HG03066 (cell line): ENCODE data around the gene ARHGAP6.
"Not testable (repeated sequence)": the region's sequence is repeated elsewhere in the genome, so short reads cannot be mapped to it uniquely, and the experiment has no call there.

Experiments used
- ATAC-seq: cut with Tn5 transposase; IDR thresholded peaks from one replicate; pipeline ENCODE4 v1.9.1; 2021; ENCODE audit warnings: low read depth; ENCODE audit not compliant: unreplicated experiment

The ARHGAP6 gene

GRCh38 chrX:11261260-11261659 lies 404.5 kb downstream of the ARHGAP6 start:
- no peak for ATAC-seq

DNA sequence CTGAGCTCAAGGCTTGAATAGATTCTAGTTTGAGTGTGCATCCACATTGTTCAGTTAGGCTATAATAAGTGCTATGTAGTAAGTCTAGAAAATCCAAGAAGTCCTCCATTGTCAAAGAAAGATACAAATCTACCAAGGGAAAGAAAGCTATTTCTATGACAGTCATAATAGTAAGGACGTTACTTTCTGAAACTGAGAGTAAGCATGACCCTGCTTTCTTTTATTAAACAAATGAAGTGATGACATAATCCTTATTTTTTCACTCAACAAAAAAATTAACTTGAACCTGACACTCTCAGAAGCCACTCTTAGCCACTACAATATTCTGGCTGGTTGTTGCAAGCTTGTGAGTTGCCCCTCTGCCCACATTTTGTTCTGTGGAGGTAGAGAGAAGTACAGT lies 406.3 kb downstream of the ARHGAP6 start:
- ATAC-seq = no peak

GRCh38 chrX:11257711-11258110 lies 408.0 kb downstream of the ARHGAP6 start:
- no peak for ATAC-seq

DNA sequence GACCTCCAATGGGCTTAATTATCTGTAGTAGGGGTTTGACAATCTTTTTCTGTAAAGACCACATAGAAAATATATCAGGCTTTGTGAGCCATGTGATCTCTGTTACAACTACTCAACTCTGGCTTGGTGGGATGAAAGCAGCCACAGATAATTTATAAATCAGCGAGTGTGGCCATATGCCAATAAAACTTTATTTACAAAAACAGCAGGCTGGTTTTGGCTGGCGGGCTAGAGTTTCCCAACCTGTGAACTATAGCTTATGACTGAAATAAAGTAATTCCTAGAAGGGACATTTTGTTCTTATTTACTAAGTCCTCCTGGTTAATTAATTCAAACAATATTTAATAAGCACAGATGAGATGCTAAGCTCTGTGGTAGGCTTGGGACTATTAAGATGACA lies 408.4 kb downstream of the ARHGAP6 start:
- no peak for ATAC-seq

DNA sequence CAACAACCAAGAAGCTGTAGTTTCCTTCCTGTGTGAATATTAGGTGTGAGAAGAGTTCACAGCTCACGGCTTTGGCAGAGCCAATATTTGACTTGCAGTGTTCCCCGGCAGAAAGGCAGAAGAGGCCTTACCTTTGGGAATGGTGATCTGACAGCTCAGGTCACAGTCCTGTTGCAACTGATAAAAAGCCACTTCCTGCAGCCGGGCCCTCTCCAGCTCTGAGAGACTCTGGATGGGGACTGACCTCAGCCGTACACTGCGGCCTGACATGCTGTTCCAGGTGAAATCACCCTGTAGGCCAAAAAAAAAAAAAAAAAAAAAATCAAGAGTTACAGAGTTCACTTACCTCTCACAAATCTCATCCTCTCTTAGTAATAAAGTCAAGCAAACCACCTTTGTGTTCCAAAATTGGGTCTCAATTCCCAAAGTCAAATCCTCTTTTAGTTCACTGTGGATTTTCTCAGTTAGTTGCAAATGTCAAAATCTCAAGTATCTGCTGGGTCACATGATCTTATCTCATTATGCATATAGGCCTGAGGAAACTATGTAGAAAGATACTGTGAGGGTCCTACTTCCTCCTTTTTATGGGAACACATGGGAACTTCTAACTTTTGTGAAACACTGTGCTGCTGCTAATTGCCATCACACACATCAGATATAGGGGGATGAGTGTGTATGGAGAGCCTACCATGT lies 411.2 kb downstream of the ARHGAP6 start:
- no peak for ATAC-seq

- ATAC-seq = no peak
These were observed 421.1 kb downstream of the ARHGAP6 start for GRCh38 chrX:11244636-11245035.

DNA sequence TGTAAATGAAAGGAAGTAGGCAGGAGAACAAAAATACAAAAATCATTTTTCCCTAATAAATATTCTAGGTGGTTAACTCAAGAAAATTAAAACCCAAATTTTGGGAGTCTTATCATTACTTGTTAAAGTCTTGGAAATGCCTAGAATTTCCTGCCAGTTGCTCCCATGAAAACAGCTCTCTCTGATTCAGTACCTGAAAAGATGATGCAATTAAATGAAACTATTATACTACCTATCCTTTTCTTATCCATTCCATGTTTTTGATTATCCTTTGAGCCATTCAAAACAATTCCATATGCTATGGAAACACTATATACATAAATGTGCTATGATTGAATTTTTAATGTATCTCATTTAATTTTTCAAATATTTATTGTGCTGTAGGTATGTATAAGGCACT lies 423.0 kb downstream of the ARHGAP6 start:
- no peak for ATAC-seq

DNA sequence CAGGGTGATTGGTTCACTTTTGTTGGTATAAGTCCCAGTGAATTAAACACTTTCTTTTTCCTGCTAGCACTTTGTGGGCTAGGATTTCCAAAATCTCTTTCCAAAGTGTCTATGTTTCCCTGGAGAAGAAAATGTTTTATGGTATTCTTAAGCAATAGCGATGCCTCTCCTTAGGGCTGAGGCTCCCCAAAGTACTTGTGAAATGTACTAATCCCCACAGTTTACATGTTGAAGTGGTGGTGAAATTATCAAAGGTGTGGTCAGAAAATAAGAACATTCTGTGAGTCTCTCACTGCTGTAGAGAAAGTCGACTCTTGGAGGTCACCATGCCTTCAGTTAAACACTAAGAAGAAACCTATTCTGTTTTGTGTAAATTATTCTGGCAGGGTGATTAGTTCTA lies 424.0 kb downstream of the ARHGAP6 start:
- ATAC-seq = no peak

DNA sequence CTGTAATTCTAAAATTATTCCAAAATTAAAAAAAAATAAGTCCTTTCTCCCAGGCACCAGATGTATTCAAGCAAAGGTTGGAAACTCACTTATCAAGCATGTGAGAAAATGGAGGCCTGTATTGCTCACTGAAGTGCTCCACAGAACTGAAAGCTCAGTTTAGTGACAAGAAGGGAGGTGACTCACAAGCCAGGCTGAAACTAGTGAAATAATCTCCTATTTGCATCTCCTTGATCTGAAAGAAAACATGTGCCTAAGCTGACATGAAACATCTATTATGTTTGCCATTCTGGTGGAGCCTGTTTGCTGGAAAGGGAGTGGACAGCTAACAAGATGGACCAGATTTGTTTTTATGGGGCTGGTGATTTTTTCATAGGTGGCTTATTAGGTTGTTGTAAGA lies 426.5 kb downstream of the ARHGAP6 start:
- ATAC-seq = peak; percentile 93

- ATAC-seq = not testable (repeated sequence)
These were observed 430.3 kb downstream of the ARHGAP6 start for GRCh38 chrX:11235377-11235776.

GRCh38 chrX:11215191-11215921 lies 450.4 kb downstream of the ARHGAP6 start:
- ATAC-seq = no peak

GRCh38 chrX:11214346-11215190 lies 451.2 kb downstream of the ARHGAP6 start:
- no peak for ATAC-seq

GRCh38 chrX:11212741-11213140 lies 453.0 kb downstream of the ARHGAP6 start:
- no peak for ATAC-seq

DNA sequence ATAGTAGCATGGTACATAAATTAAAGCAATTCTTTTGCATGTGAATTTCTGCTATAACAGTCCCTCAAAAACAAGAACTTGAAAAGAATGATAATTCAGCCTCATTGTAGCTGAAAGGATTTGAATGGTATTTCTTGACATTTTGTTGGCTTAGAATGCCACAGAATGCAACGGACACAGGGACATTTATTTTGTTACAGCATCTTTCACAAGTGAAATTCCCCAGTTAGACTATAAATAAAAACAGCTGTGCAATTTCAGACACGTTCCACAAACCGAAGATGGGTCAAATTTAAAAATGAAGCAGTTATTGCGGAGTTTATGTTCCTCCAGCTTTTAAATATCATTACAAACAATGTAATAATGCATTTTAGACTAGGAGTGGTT lies 455.3 kb downstream of the ARHGAP6 start:
- no peak for ATAC-seq

GRCh38 chrX:11209798-11210414 lies 455.8 kb downstream of the ARHGAP6 start:
- no peak for ATAC-seq

DNA sequence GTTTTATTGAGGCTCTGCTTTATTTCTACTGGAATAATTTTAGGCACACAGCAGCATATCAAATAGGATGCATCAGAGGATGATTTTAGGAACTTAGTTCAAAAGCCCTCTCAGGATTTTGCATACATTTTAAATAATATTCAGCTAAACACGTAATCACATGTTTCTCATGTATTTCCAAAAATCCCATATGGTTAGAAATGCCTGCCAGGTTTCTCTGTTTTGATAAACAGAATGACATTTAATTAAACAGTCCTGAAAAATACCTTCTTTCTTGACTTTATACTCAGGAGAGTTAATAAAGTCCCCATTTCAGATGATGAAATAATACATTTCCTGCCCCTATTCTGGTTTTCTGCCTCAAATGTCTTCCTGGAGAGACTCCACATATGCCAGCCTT lies 459.0 kb downstream of the ARHGAP6 start:
- no peak for ATAC-seq

DNA sequence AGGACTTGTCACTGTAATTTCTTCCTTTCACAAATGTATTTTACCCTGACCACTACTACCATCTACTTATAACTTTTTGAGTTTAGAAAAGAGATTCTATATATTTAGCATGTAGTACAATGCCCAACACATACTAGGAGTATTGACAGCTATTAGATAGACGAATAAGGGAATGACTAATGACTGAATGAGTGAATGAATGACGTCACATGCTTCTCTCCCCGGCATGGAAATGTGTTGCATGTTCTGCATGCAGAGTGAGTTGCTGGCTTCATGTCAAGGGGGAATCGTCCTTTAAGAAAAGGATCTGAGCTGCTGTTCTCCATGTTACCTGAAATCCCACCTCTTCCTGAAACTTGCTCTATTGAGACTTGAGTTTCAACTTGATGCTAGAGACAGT lies 459.9 kb downstream of the ARHGAP6 start:
- ATAC-seq = no peak

DNA sequence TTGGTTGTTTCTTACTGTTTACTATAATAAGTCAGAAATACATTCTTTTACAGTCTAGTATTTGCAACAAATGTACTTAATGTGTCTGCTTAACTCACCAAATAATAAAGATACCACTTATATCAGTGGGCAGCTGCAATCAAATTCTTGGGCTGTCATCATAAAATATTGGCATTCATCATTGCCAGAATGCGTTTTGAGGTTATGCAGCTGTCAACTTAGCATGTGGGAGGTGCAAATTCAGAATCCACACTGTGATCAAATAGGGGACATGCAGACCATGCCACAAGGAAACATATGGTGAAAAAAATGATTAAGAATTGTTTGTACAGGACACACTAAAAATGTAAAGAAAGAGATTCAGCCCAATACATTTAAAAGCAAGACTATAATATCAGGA lies 468.0 kb downstream of the ARHGAP6 start:
- no peak for ATAC-seq

GRCh38 chrX:11196476-11196875 lies 469.2 kb downstream of the ARHGAP6 start:
- ATAC-seq = no peak

DNA sequence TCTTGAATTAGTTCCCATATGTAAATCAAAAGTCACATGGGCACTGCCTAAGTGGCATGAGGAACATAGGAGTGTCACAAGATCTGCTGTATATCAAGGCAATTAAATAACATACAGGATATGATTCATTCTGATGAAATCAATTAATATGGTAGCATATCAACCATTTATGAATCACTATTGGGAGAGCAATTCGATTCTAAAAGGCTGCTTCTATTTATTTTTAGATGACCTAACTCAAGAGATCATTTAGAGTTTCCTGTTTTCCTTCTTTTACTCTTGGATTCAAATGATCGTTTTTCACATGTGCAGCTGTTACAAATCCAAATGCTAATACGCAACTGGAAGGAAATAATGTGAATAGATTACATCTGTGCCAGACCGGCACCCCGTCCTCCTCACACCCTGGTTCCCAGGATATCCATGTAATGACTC lies 472.7 kb downstream of the ARHGAP6 start:
- ATAC-seq = no peak
